Epithelial cell of esophagus (primary cell): ENCODE measurements around the gene MAST2.
"Not testable (repeated sequence)": the region's sequence is repeated elsewhere in the genome, so short reads cannot be mapped to it uniquely, and the experiment has no call there.

Experiments
- DNase-seq: peaks from one replicate; pipeline ENCODE4 v3.0.0; 2010; ENCODE audit warnings: low read depth
- H3K4me3 ChIP-seq: 2 replicates; pipeline ENCODE4 v1.5.1; 2011; ENCODE audit warnings: mild to moderate bottlenecking, low read length, control low read depth
- TF ChIP-seq, protein P1 (sequence below): IDR thresholded peaks from 2 replicates; pipeline ENCODE4 v1.5.1; 2011; ENCODE audit warnings: low read depth, mild to moderate bottlenecking, low read length, control low read depth, inconsistent platforms; ENCODE audit not compliant: insufficient read depth; ENCODE audit errors: missing control alignments

Gene MAST2

DNA sequence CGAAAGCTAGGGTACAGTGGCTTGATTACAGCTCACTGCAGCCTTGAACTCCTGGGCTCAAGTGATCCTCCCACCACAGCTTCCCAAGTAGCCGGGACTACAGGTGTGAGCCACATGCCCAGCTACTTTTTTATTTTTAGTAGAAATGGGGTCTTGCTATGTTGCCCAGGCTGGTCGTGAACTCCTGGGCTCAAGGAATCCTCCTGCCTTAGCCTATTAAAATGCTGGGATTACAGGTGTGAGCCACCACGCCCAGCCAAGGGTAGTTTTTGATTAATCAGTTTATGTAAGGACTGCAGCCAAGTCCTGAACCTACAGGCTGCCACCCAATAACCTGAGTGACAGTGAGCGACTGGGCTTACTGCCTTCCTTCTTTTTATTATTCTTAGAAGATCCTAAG lies 240.7 kb downstream of the MAST2 start:
- TF ChIP-seq, protein P1, sequence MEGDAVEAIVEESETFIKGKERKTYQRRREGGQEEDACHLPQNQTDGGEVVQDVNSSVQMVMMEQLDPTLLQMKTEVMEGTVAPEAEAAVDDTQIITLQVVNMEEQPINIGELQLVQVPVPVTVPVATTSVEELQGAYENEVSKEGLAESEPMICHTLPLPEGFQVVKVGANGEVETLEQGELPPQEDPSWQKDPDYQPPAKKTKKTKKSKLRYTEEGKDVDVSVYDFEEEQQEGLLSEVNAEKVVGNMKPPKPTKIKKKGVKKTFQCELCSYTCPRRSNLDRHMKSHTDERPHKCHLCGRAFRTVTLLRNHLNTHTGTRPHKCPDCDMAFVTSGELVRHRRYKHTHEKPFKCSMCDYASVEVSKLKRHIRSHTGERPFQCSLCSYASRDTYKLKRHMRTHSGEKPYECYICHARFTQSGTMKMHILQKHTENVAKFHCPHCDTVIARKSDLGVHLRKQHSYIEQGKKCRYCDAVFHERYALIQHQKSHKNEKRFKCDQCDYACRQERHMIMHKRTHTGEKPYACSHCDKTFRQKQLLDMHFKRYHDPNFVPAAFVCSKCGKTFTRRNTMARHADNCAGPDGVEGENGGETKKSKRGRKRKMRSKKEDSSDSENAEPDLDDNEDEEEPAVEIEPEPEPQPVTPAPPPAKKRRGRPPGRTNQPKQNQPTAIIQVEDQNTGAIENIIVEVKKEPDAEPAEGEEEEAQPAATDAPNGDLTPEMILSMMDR: no peak
- DNase-seq: no peak
- no peak overlapping the region for H3K4me3 ChIP-seq

DNA sequence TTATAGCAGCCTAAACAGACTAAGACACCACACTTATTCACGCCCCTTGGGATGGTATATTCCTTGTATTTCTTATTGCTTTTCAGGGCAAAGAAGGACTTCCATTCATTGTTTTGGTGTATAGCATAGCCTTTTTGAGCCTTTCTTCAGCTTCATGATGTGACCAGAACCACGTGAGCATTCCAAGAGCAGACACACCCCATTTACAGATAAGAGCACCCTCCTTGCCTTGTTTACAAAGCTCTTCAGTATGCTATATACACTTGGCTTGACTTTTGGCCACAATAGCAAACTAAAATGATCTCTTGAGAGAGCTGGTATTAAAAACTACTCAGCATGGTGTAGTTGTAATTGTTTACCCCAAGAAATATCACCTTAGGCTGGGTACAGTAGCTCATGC lies 250.3 kb downstream of the MAST2 start:
- DNase-seq: no peak
- TF ChIP-seq, protein P1: no peak
- no peak overlapping the region for H3K4me3 ChIP-seq

DNA sequence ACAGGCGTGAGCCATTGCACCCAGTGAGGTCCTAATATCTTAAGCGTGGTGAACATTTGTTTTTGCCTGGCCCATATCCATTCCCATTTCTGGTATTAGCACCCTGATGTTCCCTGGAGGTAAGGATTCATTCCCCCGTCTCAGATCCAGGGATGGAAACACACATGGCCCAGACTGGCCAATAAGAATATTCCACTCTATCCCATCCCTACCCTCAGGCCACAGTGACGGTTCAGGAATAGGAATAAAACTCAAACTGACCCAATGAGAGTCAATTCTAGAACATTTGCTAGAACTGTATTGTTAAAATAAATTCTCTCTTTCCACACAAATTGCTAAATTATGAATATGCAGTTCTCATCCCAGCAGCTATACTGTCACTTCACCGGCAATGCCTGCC lies 252.9 kb downstream of the MAST2 start:
- H3K4me3 ChIP-seq: no peak overlapping the region
- TF ChIP-seq, protein P1: no peak
- no peak for DNase-seq

DNA sequence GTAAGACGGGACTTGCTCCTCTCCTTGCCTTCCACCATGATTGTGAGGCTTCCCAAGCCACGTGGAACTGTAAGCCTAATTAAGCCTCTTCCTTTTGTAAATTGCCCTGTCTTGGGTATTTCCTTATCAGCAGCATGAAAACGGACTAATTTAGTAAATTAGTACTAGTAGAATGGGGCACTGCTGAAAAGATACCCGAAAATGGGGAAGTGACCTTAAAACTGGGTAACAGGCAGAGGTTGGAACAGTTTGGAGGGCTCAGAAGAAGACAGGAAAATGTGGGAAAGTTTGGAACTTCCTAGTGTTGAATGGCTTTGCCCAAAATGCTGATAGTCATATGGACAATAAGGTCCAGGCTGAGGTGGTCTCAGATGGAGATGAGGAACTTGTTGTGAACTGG lies 253.8 kb downstream of the MAST2 start:
- DNase-seq, H3K4me3 ChIP-seq: not testable (repeated sequence)

DNA sequence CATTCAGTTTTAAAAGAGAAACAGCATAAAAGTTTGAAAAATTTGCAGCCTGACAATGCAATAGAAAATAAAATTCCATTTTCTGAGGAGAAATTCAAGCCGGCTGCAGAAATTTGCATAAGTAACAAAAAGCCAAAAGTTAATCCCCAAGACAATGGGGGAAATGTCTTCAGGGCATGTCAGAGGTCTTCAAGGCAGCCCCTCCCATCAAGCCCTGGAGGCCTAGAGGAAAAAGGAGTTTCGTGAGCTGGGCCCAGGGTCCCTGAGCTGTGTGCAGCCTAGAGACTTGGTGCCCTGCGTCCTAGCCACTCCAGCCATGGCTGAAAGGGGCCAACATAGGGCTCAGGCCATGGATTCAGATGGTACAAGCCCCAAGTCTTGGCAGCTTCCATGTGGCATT lies 254.4 kb downstream of the MAST2 start:
- TF ChIP-seq, protein P1: no peak

GRCh38 chr1:46058936-46059335 lies 255.5 kb downstream of the MAST2 start:
- TF ChIP-seq, protein P1: no peak
- H3K4me3 ChIP-seq: no peak overlapping the region
- no peak for DNase-seq

More for the DNA sequence above, 254.4 kb downstream of the MAST2 start:
- no peak for DNase-seq
- H3K4me3 ChIP-seq: no peak overlapping the region

DNA sequence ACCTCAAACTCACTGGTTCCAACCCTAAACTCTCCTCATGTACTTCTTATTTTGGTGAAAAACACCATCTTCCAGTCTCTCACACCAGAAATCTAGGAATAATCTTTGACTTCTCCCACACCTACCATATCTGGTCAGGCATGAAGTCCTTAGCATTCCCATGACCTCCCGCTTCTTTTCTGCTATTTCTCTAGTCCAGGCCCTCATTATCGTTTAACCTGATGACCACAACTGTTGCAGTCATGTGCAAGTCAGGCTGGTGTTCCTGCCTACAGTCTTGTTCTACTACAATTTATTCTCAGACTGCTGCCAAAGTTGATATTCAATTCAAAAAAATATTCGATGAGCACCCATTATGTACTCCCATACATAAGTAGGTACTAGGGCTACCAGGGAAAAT lies 257.7 kb downstream of the MAST2 start:
- no peak for DNase-seq
- TF ChIP-seq, protein P1: no peak
- no peak overlapping the region for H3K4me3 ChIP-seq
